GM20000 (cell line): ENCODE data around the gene ADAMTSL3.

ENCODE experiments used
- DNase-seq: peaks from one replicate; pipeline ENCODE4 v3.0.0; 2012; ENCODE audit warnings: low spot score
- CTCF ChIP-seq: IDR thresholded peaks from 2 replicates; pipeline ENCODE4 v1.5.1; 2012; ENCODE audit warnings: mild to moderate bottlenecking, control low read depth; ENCODE audit errors: extremely low read depth, missing control alignments

ADAMTSL3 gene

DNA sequence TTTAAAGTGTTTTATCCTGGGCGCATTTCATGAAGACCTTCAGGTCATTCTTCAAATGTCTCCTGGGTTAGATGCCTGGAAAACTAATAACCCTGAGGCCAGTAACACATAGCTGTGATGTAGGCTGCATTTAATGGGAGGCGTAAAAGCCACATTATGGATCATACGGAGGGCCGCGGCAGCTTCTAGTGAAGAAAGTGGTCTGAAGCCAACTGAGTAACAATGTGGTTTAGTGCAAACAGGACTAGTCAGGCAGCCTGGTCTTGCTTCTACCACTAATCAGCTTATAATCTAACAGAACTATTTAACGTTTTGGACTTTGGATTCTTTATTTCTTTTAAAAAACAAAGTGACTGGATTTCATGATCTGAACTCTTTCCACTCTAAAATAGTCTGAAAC is 54.4 kb downstream of the ADAMTSL3 start:
- DNase-seq: no peak
- TF ChIP-seq CTCF: no peak

GRCh38 chr15:83709241-83709640 is 55.3 kb downstream of the ADAMTSL3 start:
- DNase-seq: no peak
- no peak for TF ChIP-seq CTCF

GRCh38 chr15:83709811-83710210 is 55.9 kb downstream of the ADAMTSL3 start:
- no peak for TF ChIP-seq CTCF
- DNase-seq: no peak

DNA sequence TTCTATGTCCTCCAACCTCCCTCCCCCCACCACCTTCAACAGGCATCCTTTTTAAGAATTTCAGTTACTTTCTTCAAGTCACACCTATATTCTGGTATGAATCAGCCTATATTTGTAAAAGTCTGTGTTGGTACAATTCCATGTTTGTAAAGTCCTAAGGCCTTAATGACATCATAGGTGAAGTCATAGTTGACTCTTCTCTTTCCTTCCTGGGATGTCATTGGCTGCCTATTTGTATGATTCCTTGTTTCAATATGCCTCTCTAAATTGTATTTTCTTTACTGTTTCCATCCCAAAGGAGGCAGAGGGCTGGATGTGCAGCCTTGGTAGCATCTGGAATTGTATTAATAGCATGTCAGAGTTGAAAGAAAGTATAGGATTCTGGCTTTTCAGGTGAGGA is 56.5 kb downstream of the ADAMTSL3 start:
- DNase-seq: no peak
- no peak for TF ChIP-seq CTCF

DNA sequence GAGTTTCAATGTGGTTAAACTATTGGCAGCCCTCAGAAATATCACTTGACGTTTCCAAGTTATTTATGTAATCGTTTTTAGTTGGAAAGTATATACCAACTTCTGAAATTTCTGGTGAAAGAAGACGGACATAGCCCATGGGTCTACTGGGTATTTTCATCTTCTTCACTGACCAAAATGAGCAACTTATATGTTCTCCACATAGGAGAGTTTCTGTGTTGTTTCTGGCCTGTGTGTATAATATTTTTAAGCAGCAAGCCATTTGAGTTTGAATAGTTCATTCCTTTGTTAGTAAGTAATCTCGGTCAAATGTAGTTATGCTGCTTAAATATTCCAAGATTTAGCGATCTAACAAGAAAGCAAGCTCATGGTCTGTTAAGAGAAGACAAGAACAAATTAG is 57.3 kb downstream of the ADAMTSL3 start:
- no peak for DNase-seq
- TF ChIP-seq CTCF: no peak

DNA sequence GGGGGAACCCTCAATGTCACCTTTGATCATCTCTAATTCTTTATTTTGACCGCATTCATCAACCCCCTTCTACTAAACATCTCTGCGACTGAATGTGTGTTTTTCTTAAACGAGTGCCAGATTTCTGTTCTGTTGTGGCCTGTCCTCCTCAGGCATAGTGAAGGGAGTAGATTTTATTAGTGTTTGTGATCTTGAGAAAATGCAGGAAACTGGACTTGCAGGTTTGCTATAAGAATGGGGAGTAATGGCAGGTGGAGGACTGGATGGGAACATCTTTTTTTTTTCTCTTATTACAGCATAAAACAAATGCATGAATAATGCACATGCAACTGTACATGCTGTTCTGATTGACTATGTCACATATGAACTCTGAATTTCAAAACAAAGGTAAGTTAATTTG is 59.3 kb downstream of the ADAMTSL3 start:
- DNase-seq: no peak
- no peak for TF ChIP-seq CTCF

DNA sequence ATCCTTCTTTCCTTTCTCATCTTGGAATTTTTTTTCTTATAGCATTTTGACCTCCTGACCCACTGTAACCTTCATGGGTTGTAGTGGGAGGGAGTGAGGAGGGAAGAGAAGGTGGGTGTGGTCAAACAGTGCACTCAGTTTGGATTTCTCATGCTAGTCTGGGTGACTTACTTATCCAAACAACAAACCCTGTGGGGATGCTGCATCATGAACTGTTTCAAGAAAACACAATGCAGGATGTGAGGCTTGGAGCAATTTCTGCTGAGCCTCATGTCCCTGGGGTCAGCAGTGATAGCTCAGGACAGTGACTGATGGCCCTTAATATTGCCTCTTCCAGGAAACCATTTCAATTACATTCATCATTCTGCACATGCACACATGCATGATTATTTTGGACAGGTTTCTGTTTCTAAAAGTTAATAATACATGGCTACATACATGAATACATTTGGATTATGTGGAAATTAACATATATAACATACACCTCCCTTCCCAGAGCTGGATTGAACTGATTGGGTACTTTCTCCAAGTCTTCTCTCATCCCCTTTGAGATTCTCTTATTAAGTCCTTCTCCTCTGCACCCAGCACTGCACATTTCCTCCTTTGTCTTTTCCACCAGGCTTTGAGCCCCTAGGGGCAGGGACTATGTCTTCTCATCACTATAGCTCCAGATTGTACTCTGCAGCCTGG is 61.2 kb downstream of the ADAMTSL3 start:
- TF ChIP-seq CTCF: no peak
- no peak for DNase-seq
